AG04450 (cell line): ENCODE data around the gene RHBDD3. TPM values are rescaled to one million over a fixed set of nuclear protein-coding genes. Genes with fewer than 3 reads are reported as not detected.
A peak's percentile ranks its signal among the peaks of the same experiment; 100 is the strongest.

Source experiments
- CTCF ChIA-PET: fragments of 300-600, 350-600 bp; formaldehyde crosslinking; extraction: SDS; loops from one replicate; lab custom pipeline; 2022; ENCODE audit warnings: antibody characterized with exemption, inconsistent platforms; lab: Charles Lee
- POLR2A ChIA-PET: fragments of 350-600 bp; formaldehyde crosslinking; extraction: SDS; loops from one replicate; lab custom pipeline; 2021; ENCODE audit warnings: antibody characterized with exemption, inconsistent platforms; lab: Yijun Ruan, JAX
- DNase-seq: peaks from one replicate; pipeline ENCODE4 v3.0.0-alpha.2; 2011; ENCODE audit warnings: low read depth, low spot score
- H3K27ac ChIP-seq: one replicate; pipeline ENCODE4 v1.5.1; 2012; ENCODE audit warnings: low read depth, low read length, control low read depth
- H3K27me3 ChIP-seq: one replicate; pipeline ENCODE4 v1.6.0; 2012; ENCODE audit warnings: low read length; ENCODE audit not compliant: control insufficient read depth, insufficient read depth
- H3K4me3 ChIP-seq: 2 replicates; pipeline ENCODE4 v1.5.1; 2011; ENCODE audit warnings: mild to moderate bottlenecking, low read depth, low read length, control low read depth
- H3K9me3 ChIP-seq: 2 replicates; pipeline ENCODE4 v1.5.1; 2012; ENCODE audit warnings: low read length; ENCODE audit not compliant: control insufficient read depth, insufficient read depth
- CTCF ChIP-seq: IDR thresholded peaks from 2 replicates; pipeline ENCODE4 v1.5.1; 2011; ENCODE audit warnings: low read depth, low read length, control low read depth, inconsistent platforms
- polyA plus RNA-seq: library from polyadenylated mRNA; depleted of rRNA; stranded (reverse); fragments of >200 nt; gene quantifications from 2 replicates; pipeline ENCODE4 v1.2.3, GENCODE V29; 2011

RHBDD3 gene
- polyA plus RNA-seq, 1 experiment, result 9.9 TPM

GRCh38 chr22:29310863-29311339, 43.1 kb upstream of the RHBDD3 start:
- CTCF ChIA-PET, result interaction anchor here (1.0 to 1.5 kb wide), 2 partner anchors 11 to 48 kb away, joined by 3 to 6 read pairs; no protein-coding TSS in a partner anchor
- TF ChIP-seq CTCF, result no peak
- Histone ChIP-seq H3K4me3 (no peak overlapping the region), H3K27ac (no peak overlapping the region), H3K27me3 (peaks cover 23% of the 10 kb centered on the region), H3K9me3 (peaks cover 5% of the 10 kb centered on the region; the same call in 1 of the 2 replicates)
- peak; percentile 90 for DNase-seq
- POLR2A ChIA-PET, result interaction anchor here (1.0 kb wide), 1 partner anchor 42 kb away, joined by 4 read pairs; the partner anchor contains the start of gene EWSR1

GRCh38 chr22:29310065-29310862, 42.5 kb upstream of the RHBDD3 start:
- H3K27ac ChIP-seq, result no peak overlapping the region
- ChIA-PET CTCF (interaction anchor here (1.0 to 1.5 kb wide), 2 partner anchors 11 to 49 kb away, joined by 3 to 6 read pairs; no protein-coding TSS in a partner anchor), POLR2A (no interaction called here)
- no peak overlapping the region for H3K4me3 ChIP-seq
- peaks cover 5% of the 10 kb centered on the region; the same call in 1 of the 2 replicates for H3K9me3 ChIP-seq
- DNase-seq, result no peak
- peaks cover 19% of the 10 kb centered on the region for H3K27me3 ChIP-seq
- no peak for TF ChIP-seq CTCF

- ChIA-PET CTCF (no interaction called here), POLR2A (no interaction called here)
- H3K27me3 ChIP-seq, result peaks cover 13% of the 10 kb centered on the region
- no peak for TF ChIP-seq CTCF
- no peak for DNase-seq
- H3K27ac ChIP-seq, result no peak overlapping the region
- H3K4me3 ChIP-seq, result no peak overlapping the region
- peaks cover 5% of the 10 kb centered on the region; the same call in 1 of the 2 replicates for H3K9me3 ChIP-seq
These were observed 41.7 kb upstream of the RHBDD3 start for GRCh38 chr22:29309332-29310064.

- peak overlapping the region; percentile 11 for H3K27ac ChIP-seq
- H3K27me3 ChIP-seq, result peaks cover 6% of the 10 kb centered on the region
- DNase-seq, result no peak
- no peak for TF ChIP-seq CTCF
- CTCF ChIA-PET, result no interaction called here
- peaks cover 5% of the 10 kb centered on the region; the same call in 1 of the 2 replicates for H3K9me3 ChIP-seq
- POLR2A ChIA-PET, result no interaction called here
- H3K4me3 ChIP-seq, result no peak overlapping the region
These were observed 41.0 kb upstream of the RHBDD3 start for GRCh38 chr22:29308791-29309262.
